ENCODE measurements around the gene VCP.

Gene VCP

GRCh38 chr9:35104586-35104985 lies 32.2 kb upstream of the VCP start:
- FAIRE-seq, result no peak

GRCh38 chr9:35103660-35104191 lies 31.3 kb upstream of the VCP start:
- no peak for FAIRE-seq
- no peak for DNase-seq (ENCODE audit: insufficient read length, low spot score)

More at GRCh38 chr9:35104586-35104985, 32.2 kb upstream of the VCP start:
- no peak for DNase-seq (ENCODE audit: insufficient read length, low spot score)

GRCh38 chr9:35102769-35103659 lies 30.6 kb upstream of the VCP start, which contains the start of gene STOML2:
Gene STOML2, minus strand, starts transcription at chr9:35103131. Its CDS starts 37 bp downstream, at chr9:35103094.
- FAIRE-seq (peak; percentile 100), DNase-seq (ENCODE audit: insufficient read length, low spot score) (peak; percentile 95)

- DNase-seq (ENCODE audit: insufficient read length, low spot score) (no peak), FAIRE-seq (no peak)
These were observed 30.0 kb upstream of the VCP start for GRCh38 chr9:35102465-35102768.

- FAIRE-seq (no peak), DNase-seq (ENCODE audit: insufficient read length, low spot score) (no peak)
These were observed 25.1 kb upstream of the VCP start for GRCh38 chr9:35097573-35097972.

GRCh38 chr9:35096035-35096849 lies 23.8 kb upstream of the VCP start, which contains the start of gene PIGO:
Gene PIGO, minus strand, starts transcription at chr9:35096591. Its CDS starts 1,026 bp downstream, at chr9:35095565.
- peak; percentile 74 for DNase-seq (ENCODE audit: insufficient read length, low spot score)
- peak; percentile 91 for FAIRE-seq

- no peak for FAIRE-seq
- DNase-seq (ENCODE audit: insufficient read length, low spot score), result no peak
These were observed 19.1 kb upstream of the VCP start for GRCh38 chr9:35091536-35091935.

- FAIRE-seq, result no peak
- DNase-seq (ENCODE audit: insufficient read length, low spot score), result no peak
These were observed 17.0 kb upstream of the VCP start for GRCh38 chr9:35089434-35089833.

- DNase-seq (ENCODE audit: insufficient read length, low spot score) (no peak), FAIRE-seq (no peak)
These were observed 12.7 kb upstream of the VCP start for GRCh38 chr9:35085078-35085477.

- DNase-seq (ENCODE audit: insufficient read length, low spot score), result peak; percentile 78
- peak; percentile 94 for FAIRE-seq
These were observed 7.3 kb upstream of the VCP start, which contains the start of gene FANCG for GRCh38 chr9:35079426-35080341. Gene FANCG, minus strand, starts transcription at chr9:35079942. Its CDS starts 418 bp downstream, at chr9:35079524.

GRCh38 chr9:35079041-35079425 lies 6.6 kb upstream of the VCP start:
- peak; percentile 4 for FAIRE-seq
- DNase-seq (ENCODE audit: insufficient read length, low spot score), result no peak

- DNase-seq (ENCODE audit: insufficient read length, low spot score) (no peak), FAIRE-seq (no peak)
These were observed 5.6 kb upstream of the VCP start for GRCh38 chr9:35078066-35078465.

GRCh38 chr9:35076848-35077247 lies 4.4 kb upstream of the VCP start:
- no peak for DNase-seq (ENCODE audit: insufficient read length, low spot score)
- FAIRE-seq, result no peak

GRCh38 chr9:35075358-35075757 lies 2.9 kb upstream of the VCP start:
- FAIRE-seq, result no peak
- no peak for DNase-seq (ENCODE audit: insufficient read length, low spot score)

- FAIRE-seq, result no peak
- no peak for DNase-seq (ENCODE audit: insufficient read length, low spot score)
These were observed 2.4 kb upstream of the VCP start for GRCh38 chr9:35074791-35075190.

- no peak for FAIRE-seq
These were observed 1.7 kb upstream of the VCP start for GRCh38 chr9:35074141-35074540.

GRCh38 chr9:35073279-35073612 lies 821 bp upstream of the VCP start:
- FAIRE-seq (no peak), DNase-seq (ENCODE audit: insufficient read length, low spot score) (no peak)

More at GRCh38 chr9:35074141-35074540, 1.7 kb upstream of the VCP start:
- DNase-seq (ENCODE audit: insufficient read length, low spot score), result no peak

- FAIRE-seq, result peak; percentile 42
- peak; percentile 54 for DNase-seq (ENCODE audit: insufficient read length, low spot score)
These were observed 488 bp downstream of the VCP start for GRCh38 chr9:35071814-35072460.

Data from GM19239 (cell line).